Measurements from ENCODE around the gene NENF. TPM values are rescaled to one million over a fixed set of nuclear protein-coding genes. Genes with fewer than 3 reads are reported as not detected.
A peak's percentile ranks its signal among the peaks of the same experiment; 100 is the strongest.

Gene NENF
- total RNA-seq, 1 experiment from 2014 or later, result 140 TPM

- in situ Hi-C loops (cut with HindIII; ENCODE audit: low pct_unique_long_range_greater_than_20kb, low sequenced_read_pairs), result no loop called here
- peak; percentile 96 for DNase-seq (ENCODE audit: low read depth)
Observed at GRCh38 chr1:212488436-212489283, 55.9 kb downstream of the NENF start.

- in situ Hi-C loops (cut with HindIII; ENCODE audit: low pct_unique_long_range_greater_than_20kb, low sequenced_read_pairs), result no loop called here
- no peak for DNase-seq (ENCODE audit: low read depth)
Observed at GRCh38 chr1:212489284-212489859, 56.7 kb downstream of the NENF start.

- DNase-seq (ENCODE audit: low read depth), result no peak
- in situ Hi-C loops (cut with HindIII; ENCODE audit: low pct_unique_long_range_greater_than_20kb, low sequenced_read_pairs), result no loop called here
Observed at GRCh38 chr1:212490276-212490675, 57.6 kb downstream of the NENF start.

- in situ Hi-C loops (cut with HindIII; ENCODE audit: low pct_unique_long_range_greater_than_20kb, low sequenced_read_pairs), result no loop called here
- no peak for DNase-seq (ENCODE audit: low read depth)
Observed at GRCh38 chr1:212491454-212491853, 58.7 kb downstream of the NENF start.

Other genes with a start within 250 kb of the NENF start
- gene PPP2R5A, start 147.5 kb upstream of the NENF start, total RNA-seq (2014; rRNA removed; shearing (Covaris generic); ENCODE audit: low replicate concordance), result 69.9 and 85.8 TPM in 2 replicates
- 8.4 and 14.8 TPM in 2 replicates for gene PACC1, start 18.0 kb upstream of the NENF start, total RNA-seq (2014; rRNA removed; shearing (Covaris generic); ENCODE audit: low replicate concordance)
- gene ATF3, start 175.8 kb downstream of the NENF start, total RNA-seq (2014; rRNA removed; shearing (Covaris generic); ENCODE audit: low replicate concordance), result 30.0 and 39.7 TPM in 2 replicates